HEK293T (cell line): Measurements from ENCODE around the gene RAPGEF4.

Experiments
- ELF4 ChIP-seq: fragments of 450-650 bp; IDR thresholded peaks from 2 replicates; pipeline ENCODE4 v1.6.1; 2017; ENCODE audit warnings: antibody characterized with exemption
- FOXK2 ChIP-seq: fragments of 450-650 bp; IDR thresholded peaks from 2 replicates; pipeline ENCODE4 v1.6.1; 2016; ENCODE audit warnings: mild to moderate bottlenecking
- FOXM1 ChIP-seq: fragments of 450-650 bp; IDR thresholded peaks from 2 replicates; pipeline ENCODE4 v1.6.1; 2017; ENCODE audit warnings: mild to moderate bottlenecking, borderline replicate concordance
- L3MBTL2 ChIP-seq: fragments of 450-650 bp; conservative IDR thresholded peaks from 2 replicates; pipeline ENCODE4 v1.6.1; 2016; ENCODE audit warnings: mild to moderate bottlenecking

DNA sequence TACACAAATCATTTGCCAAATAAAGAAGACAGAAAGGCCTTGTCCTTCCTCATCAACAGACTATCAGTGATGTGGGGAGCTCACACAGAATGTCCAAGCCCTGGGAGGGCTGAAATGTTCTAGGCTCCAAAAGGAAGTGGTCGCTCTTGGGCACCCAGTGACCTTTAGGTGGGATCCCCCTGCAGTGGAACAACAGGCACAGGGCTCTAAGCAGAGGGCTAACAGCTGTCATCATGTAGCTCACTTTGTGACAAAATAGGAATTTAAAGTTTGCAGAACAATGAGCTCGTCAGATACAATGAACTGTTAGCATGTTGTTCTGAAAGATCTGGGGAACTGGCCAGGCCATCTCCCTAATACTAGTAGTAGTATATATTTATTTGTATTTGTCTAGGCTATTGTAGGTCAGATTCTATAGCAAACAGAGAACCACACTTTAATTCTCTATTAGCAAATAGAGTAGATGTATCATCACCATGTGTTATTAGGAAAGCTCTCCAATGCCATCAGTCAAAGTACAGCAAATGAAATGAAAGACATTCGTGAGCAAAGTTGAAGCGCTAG lies 188.5 kb downstream of the RAPGEF4 start:
- no peak for TF ChIP-seq FOXM1
- no peak for TF ChIP-seq L3MBTL2
- TF ChIP-seq FOXK2, result no peak
- no peak for TF ChIP-seq ELF4
